ENCODE data around the gene RGS19. TPM values are rescaled to one million over a fixed set of nuclear protein-coding genes. Genes with fewer than 3 reads are reported as not detected.

RGS19 gene
- total and polyA plus RNA-seq, 2 experiments from 2014 or later: 9.0 to 12.3 TPM

DNA sequence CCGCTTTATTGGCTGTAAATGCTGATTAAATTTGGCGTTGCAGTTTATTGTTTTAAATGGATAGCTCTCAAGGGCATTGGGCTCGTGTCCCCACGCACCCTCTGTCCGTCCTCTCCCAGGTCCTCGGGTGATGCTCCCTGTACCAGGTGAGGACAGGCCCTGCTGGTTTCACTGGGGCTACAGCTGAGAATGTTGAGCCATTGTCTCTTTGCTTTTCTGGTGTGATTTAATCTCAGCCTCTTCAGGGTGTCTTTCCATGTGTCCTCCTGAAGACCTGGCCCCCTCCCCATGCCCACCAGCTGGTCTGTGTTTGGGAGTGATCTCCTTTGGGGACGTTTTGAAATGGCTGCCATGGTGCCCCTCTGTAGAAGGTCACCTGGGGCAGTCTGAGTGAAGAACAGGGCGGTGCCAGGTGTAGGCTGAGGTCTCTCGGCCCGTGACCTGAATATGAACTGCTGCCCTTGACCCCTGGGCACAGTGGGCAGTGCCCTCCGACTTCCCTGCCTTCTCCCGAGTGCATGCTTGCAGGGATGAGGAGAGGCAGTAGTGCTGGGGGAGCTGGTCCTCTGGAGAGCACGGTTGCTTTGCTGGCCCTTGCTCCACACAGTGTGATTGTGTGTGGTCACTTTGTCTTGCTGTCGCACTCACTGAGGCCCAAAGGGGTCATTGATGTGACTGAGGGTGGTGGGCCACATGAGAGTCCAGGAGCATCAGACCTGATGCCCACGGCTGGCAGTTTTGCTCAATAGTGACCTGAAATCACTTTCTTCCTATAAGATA is 55.8 kb downstream of the RGS19 start:
- DNase-seq (ENCODE audit: low read depth in 1 of 2, low spot score in 1 of 2): no peak
- Histone ChIP-seq H3K27me3 (no peaks in the 10 kb centered on the region), H3K4me3 (no peak overlapping the region), H3K36me3 (peaks cover 45% of the 10 kb centered on the region), H3K4me1 (ENCODE audit: low read depth) (no peaks in the 10 kb centered on the region), H3K9me3 (ENCODE audit: low read depth) (no peaks in the 10 kb centered on the region), H3K27ac (no peak overlapping the region)
- TF ChIP-seq, protein P1, sequence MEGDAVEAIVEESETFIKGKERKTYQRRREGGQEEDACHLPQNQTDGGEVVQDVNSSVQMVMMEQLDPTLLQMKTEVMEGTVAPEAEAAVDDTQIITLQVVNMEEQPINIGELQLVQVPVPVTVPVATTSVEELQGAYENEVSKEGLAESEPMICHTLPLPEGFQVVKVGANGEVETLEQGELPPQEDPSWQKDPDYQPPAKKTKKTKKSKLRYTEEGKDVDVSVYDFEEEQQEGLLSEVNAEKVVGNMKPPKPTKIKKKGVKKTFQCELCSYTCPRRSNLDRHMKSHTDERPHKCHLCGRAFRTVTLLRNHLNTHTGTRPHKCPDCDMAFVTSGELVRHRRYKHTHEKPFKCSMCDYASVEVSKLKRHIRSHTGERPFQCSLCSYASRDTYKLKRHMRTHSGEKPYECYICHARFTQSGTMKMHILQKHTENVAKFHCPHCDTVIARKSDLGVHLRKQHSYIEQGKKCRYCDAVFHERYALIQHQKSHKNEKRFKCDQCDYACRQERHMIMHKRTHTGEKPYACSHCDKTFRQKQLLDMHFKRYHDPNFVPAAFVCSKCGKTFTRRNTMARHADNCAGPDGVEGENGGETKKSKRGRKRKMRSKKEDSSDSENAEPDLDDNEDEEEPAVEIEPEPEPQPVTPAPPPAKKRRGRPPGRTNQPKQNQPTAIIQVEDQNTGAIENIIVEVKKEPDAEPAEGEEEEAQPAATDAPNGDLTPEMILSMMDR (IDR thresholded peaks at IDR 0.05; ENCODE audit: low read depth, low read length): no peak

Other genes with a start within 250 kb of the RGS19 start
- 43.1 and 53.4 TPM in 2 replicates for gene ZBTB46, start 248.3 kb downstream of the RGS19 start, total RNA-seq
- 24.1 and 24.5 TPM in 2 replicates for gene ZBTB46, start 248.3 kb downstream of the RGS19 start, polyA plus RNA-seq
- not detected in 2 replicates for gene ABHD16B, start 218.0 kb downstream of the RGS19 start, total RNA-seq
- gene ABHD16B, start 218.0 kb downstream of the RGS19 start, polyA plus RNA-seq: 3.4 and 4.6 TPM in 2 replicates
- 103 and 105 TPM in 2 replicates for gene TPD52L2, start 214.2 kb downstream of the RGS19 start, total RNA-seq
- gene TPD52L2, start 214.2 kb downstream of the RGS19 start, polyA plus RNA-seq: 114 and 121 TPM in 2 replicates
- 37.7 and 45.4 TPM in 2 replicates for gene DNAJC5, start 184.4 kb downstream of the RGS19 start, total RNA-seq
- gene DNAJC5, start 184.4 kb downstream of the RGS19 start, polyA plus RNA-seq: 9.4 and 10.2 TPM in 2 replicates
- gene UCKL1, start 123.1 kb downstream of the RGS19 start, total RNA-seq: 40.2 and 53.5 TPM in 2 replicates
- 84.2 and 96.3 TPM in 2 replicates for gene UCKL1, start 123.1 kb downstream of the RGS19 start, polyA plus RNA-seq
- gene ZNF512B, start 109.6 kb downstream of the RGS19 start, total RNA-seq: 41.6 and 45.8 TPM in 2 replicates
- gene ZNF512B, start 109.6 kb downstream of the RGS19 start, polyA plus RNA-seq: 13.7 and 15.3 TPM in 2 replicates
- 20.3 and 20.8 TPM in 2 replicates for gene SAMD10, start 99.9 kb downstream of the RGS19 start, total RNA-seq
- gene SAMD10, start 99.9 kb downstream of the RGS19 start, polyA plus RNA-seq: 22.6 and 36.5 TPM in 2 replicates
- gene PRPF6, start 98.4 kb downstream of the RGS19 start, total RNA-seq: 62.6 and 67.6 TPM in 2 replicates
- gene PRPF6, start 98.4 kb downstream of the RGS19 start, polyA plus RNA-seq: 73.5 and 78.7 TPM in 2 replicates
- 0.88 and 2.2 TPM in 2 replicates for gene C20orf204, start 43.3 kb downstream of the RGS19 start, total RNA-seq
- 0.35 and 0.76 TPM in 2 replicates for gene C20orf204, start 43.3 kb downstream of the RGS19 start, polyA plus RNA-seq
- 0.06 and 0.14 TPM in 2 replicates for gene SOX18, start 29.9 kb downstream of the RGS19 start, total RNA-seq
- 3.5 TPM in 1 of 2 replicates, not detected in the other for gene SOX18, start 29.9 kb downstream of the RGS19 start, polyA plus RNA-seq
- gene TCEA2, start 16.3 kb downstream of the RGS19 start, total RNA-seq: 96.0 and 97.3 TPM in 2 replicates
- gene TCEA2, start 16.3 kb downstream of the RGS19 start, polyA plus RNA-seq: 157 and 169 TPM in 2 replicates
- 5.3 and 9.6 TPM in 2 replicates for gene OPRL1, start 564 bp upstream of the RGS19 start, total RNA-seq
- 2.1 and 2.9 TPM in 2 replicates for gene OPRL1, start 564 bp upstream of the RGS19 start, polyA plus RNA-seq
- 0.21 and 5.6 TPM in 2 replicates for gene LKAAEAR1, start 4.9 kb upstream of the RGS19 start, total RNA-seq
- 0.47 and 2.2 TPM in 2 replicates for gene LKAAEAR1, start 4.9 kb upstream of the RGS19 start, polyA plus RNA-seq
- not detected in 2 replicates for gene NPBWR2, start 28.0 kb upstream of the RGS19 start, total RNA-seq
- not detected in 2 replicates for gene NPBWR2, start 28.0 kb upstream of the RGS19 start, polyA plus RNA-seq
- 0.35 and 0.39 TPM in 2 replicates for gene MYT1, start 84.9 kb upstream of the RGS19 start, total RNA-seq
- gene MYT1, start 84.9 kb upstream of the RGS19 start, polyA plus RNA-seq: 0.50 and 0.72 TPM in 2 replicates
- gene PCMTD2, start 176.2 kb upstream of the RGS19 start, total RNA-seq: 157 and 186 TPM in 2 replicates
- 50.4 and 51.0 TPM in 2 replicates for gene PCMTD2, start 176.2 kb upstream of the RGS19 start, polyA plus RNA-seq